IMR-90 (cell line): ENCODE results near the gene PIAS1. TPM values are rescaled to one million over a fixed set of nuclear protein-coding genes. Genes with fewer than 3 reads are reported as not detected.

Experiments used
- ATAC-seq: fragments of 200-7000 bp; cut with Tn5 transposase; 2 replicates; pipeline ENCODE4 v1.9.1; 2020; ENCODE audit warnings: low read depth, mild to moderate bottlenecking, moderate library complexity
- BruUV-seq: library from RNA; stranded (reverse); fragments of 400-500 nt; replicated peaks from 2 replicates; lab custom pipeline; 2021; lab: Mats Ljungman, UMichigan
- CTCF ChIA-PET: fragments of 300-600 bp; formaldehyde crosslinking; extraction: SDS; loops from one replicate; lab custom pipeline; 2021; ENCODE audit warnings: antibody characterized with exemption; lab: Yijun Ruan, JAX
- POLR2A ChIA-PET: fragments of 300-600 bp; sonication (Branson Sonifier 250); formaldehyde crosslinking; loops from one replicate; lab custom pipeline; 2022; ENCODE audit warnings: antibody characterized with exemption; ENCODE audit not compliant: unreplicated experiment; lab: Charles Lee
- DNase-seq: peaks from one replicate; pipeline ENCODE4 v3.0.0; 2013
- H2AFZ ChIP-seq: replicated peaks from 2 replicates; pipeline ENCODE3; 2013; ENCODE audit warnings: low read length, mild to moderate bottlenecking; ENCODE audit not compliant: poor library complexity
- H2AK5ac ChIP-seq: 2 replicates; pipeline ENCODE4 v1.6.1; 2013; ENCODE audit warnings: low read depth, low read length, inconsistent platforms
- H2AK9ac ChIP-seq: replicated peaks from 2 replicates; pipeline ENCODE3; 2013; ENCODE audit warnings: mild to moderate bottlenecking, low read depth, low read length, moderate library complexity; ENCODE audit not compliant: poor library complexity
- H2BK120ac ChIP-seq: 2 replicates; pipeline ENCODE4 v1.6.1; 2013; ENCODE audit warnings: low read depth, low read length, inconsistent platforms
- H2BK15ac ChIP-seq: 3 replicates; pipeline ENCODE4 v1.6.1; 2013; ENCODE audit warnings: low read depth, low read length, inconsistent platforms
- H2BK20ac ChIP-seq: 2 replicates; pipeline ENCODE4 v1.6.1; 2013; ENCODE audit warnings: low read depth, mild to moderate bottlenecking, inconsistent platforms, low read length, moderate library complexity
- H2BK5ac ChIP-seq: 2 replicates; pipeline ENCODE4 v1.6.1; 2013; ENCODE audit warnings: mild to moderate bottlenecking, low read depth, low read length, inconsistent platforms; ENCODE audit not compliant: poor library complexity, severe bottlenecking
- H3K14ac ChIP-seq: replicated peaks from 2 replicates; pipeline ENCODE4 v1.6.1; 2013; ENCODE audit warnings: low read depth, low read length, inconsistent platforms
- H3K18ac ChIP-seq: 2 replicates; pipeline ENCODE4 v1.6.1; 2013; ENCODE audit warnings: low read depth, low read length, control low read depth
- H3K23ac ChIP-seq: 2 replicates; pipeline ENCODE4 v1.6.1; 2013; ENCODE audit warnings: low read depth, low read length, inconsistent platforms
- H3K27ac ChIP-seq: 2 replicates; pipeline ENCODE4 v1.5.1; 2013; ENCODE audit warnings: mild to moderate bottlenecking, control low read depth, low read length; ENCODE audit not compliant: insufficient read depth
- H3K27me3 ChIP-seq: 2 replicates; pipeline ENCODE4 v1.6.1; 2013; ENCODE audit warnings: low read length; ENCODE audit not compliant: control insufficient read depth, insufficient read depth
- H3K36me3 ChIP-seq: 2 replicates; pipeline ENCODE4 v1.6.1; 2013; ENCODE audit warnings: low read length, mixed read lengths; ENCODE audit not compliant: control insufficient read depth, insufficient read depth
- H3K4ac ChIP-seq: 2 replicates; pipeline ENCODE4 v1.6.1; 2013; ENCODE audit warnings: low read depth, low read length, inconsistent platforms
- H3K4me1 ChIP-seq: 2 replicates; pipeline ENCODE4 v1.6.1; 2013; ENCODE audit warnings: low read length, mixed read lengths; ENCODE audit not compliant: control insufficient read depth, insufficient read depth
- H3K4me2 ChIP-seq: 2 replicates; pipeline ENCODE4 v1.6.1; 2013; ENCODE audit warnings: low read depth, mild to moderate bottlenecking, control low read depth, low read length, moderate library complexity
- H3K4me3 ChIP-seq: 2 replicates; pipeline ENCODE4 v1.5.1; 2013; ENCODE audit warnings: low read depth, mild to moderate bottlenecking, control low read depth, low read length, moderate library complexity; ENCODE audit not compliant: insufficient read depth
- H3K56ac ChIP-seq: 2 replicates; pipeline ENCODE4 v1.6.1; 2013; ENCODE audit warnings: low read length, inconsistent platforms; ENCODE audit not compliant: insufficient read depth; ENCODE audit errors: extremely low read depth
- H3K79me1 ChIP-seq, 2 experiments: 2 replicates each; pipeline ENCODE4 v1.6.1; 2013; ENCODE audit warnings: low read length in 2 of 2, inconsistent platforms in 1 of 2, low read depth in 1 of 2
- H3K9ac ChIP-seq: 2 replicates; pipeline ENCODE4 v1.6.1; 2013; ENCODE audit warnings: low read depth, low read length, control low read depth
- H3K9me1 ChIP-seq: 2 replicates; pipeline ENCODE4 v1.6.1; 2013; ENCODE audit warnings: low read length, inconsistent platforms; ENCODE audit not compliant: insufficient read depth
- H3K9me3 ChIP-seq: 2 replicates; pipeline ENCODE4 v1.6.1; 2013; ENCODE audit warnings: low read length; ENCODE audit not compliant: control insufficient read depth, insufficient read depth
- H4K20me1 ChIP-seq: 2 replicates; pipeline ENCODE4 v1.6.1; 2013; ENCODE audit warnings: low read length, inconsistent platforms; ENCODE audit not compliant: insufficient read depth
- H4K5ac ChIP-seq: 2 replicates; pipeline ENCODE4 v1.6.1; 2013; ENCODE audit warnings: mild to moderate bottlenecking, low read depth, low read length, control low read depth
- H4K8ac ChIP-seq, 2 experiments: 2 replicates each; pipeline ENCODE4 v1.6.1; 2013; ENCODE audit warnings: low read depth in 2 of 2, low read length in 2 of 2, control low read depth in 1 of 2, inconsistent platforms in 1 of 2
- H4K91ac ChIP-seq: 2 replicates; pipeline ENCODE4 v1.6.1; 2013; ENCODE audit warnings: low read depth, low read length, inconsistent platforms; ENCODE audit not compliant: insufficient read depth
- CHD1 ChIP-seq: IDR thresholded peaks from 2 replicates; pipeline ENCODE4 v1.6.1; 2012; ENCODE audit warnings: low read depth, low read length, improper control_type of control experiment
- FOS ChIP-seq: fragments of 150-350 bp; IDR thresholded peaks from 2 replicates; pipeline ENCODE4 v1.6.1; 2016; ENCODE audit warnings: low read depth, low read length
- MAFK ChIP-seq: IDR thresholded peaks from 2 replicates; pipeline ENCODE4 v1.6.1; 2012; ENCODE audit warnings: low read depth, low read length, improper control_type of control experiment
- MXI1 ChIP-seq: IDR thresholded peaks from 2 replicates; pipeline ENCODE4 v1.6.1; 2012; ENCODE audit warnings: low read depth, mild to moderate bottlenecking, low read length, moderate library complexity, borderline replicate concordance
- POLR2A ChIP-seq: IDR thresholded peaks from 2 replicates; pipeline ENCODE4 v1.6.1; 2012; ENCODE audit warnings: mild to moderate bottlenecking, low read depth, low read length
- RFX5 ChIP-seq: IDR thresholded peaks from 2 replicates; pipeline ENCODE4 v1.8.0; 2012; ENCODE audit warnings: low read depth, mild to moderate bottlenecking, low read length, moderate library complexity
- WGBS, 2 experiments: methylation state at CpG; one replicate each; pipeline versions ENCODE4 v1.1.5 to v1.1.7; 2013; ENCODE audit warnings: missing lambda C conversion rate in 2 of 2; ENCODE audit not compliant: insufficient read length in 1 of 2; ENCODE audit errors: extremely low coverage in 2 of 2; 5-methylcytosine and 5-hydroxymethylcytosine counted together
- dilution Hi-C: fragments of 300-500 bp; cut with HindIII; formaldehyde crosslinking; loops from one replicate; pipeline ENCODE4 v1.14.3; 2018; ENCODE audit warnings: low sequenced_read_pairs; ENCODE audit not compliant: unreplicated experiment
- in situ Hi-C: fragments of 300-500 bp; cut with MboI; formaldehyde crosslinking; loops from 3 replicates; pipeline ENCODE4 v1.14.3; 2019; ENCODE audit warnings: low sequenced_read_pairs, inconsistent platforms, mixed read lengths
- intact Hi-C: fragments of 100-400 bp; cut with micrococcal nuclease; formaldehyde crosslinking; loops from 2 replicates; pipeline ENCODE4 v1.10.0; 2022
- polyA plus RNA-seq, 3 experiments: library from polyadenylated mRNA; depleted of rRNA; stranded (reverse); fragments of >200 nt; gene quantifications; 2 replicates each; pipeline ENCODE4 v1.2.3, GENCODE V29; 2012; ENCODE audit warnings: low replicate concordance in 1 of 3
- total RNA-seq: library from RNA; depleted of rRNA; stranded (reverse); fragments of >200 nt; gene quantifications from 2 replicates; pipeline ENCODE4 v1.2.3, GENCODE V29; 2012
- TF ChIP-seq, protein P1 (sequence below): conservative IDR thresholded peaks from 2 replicates; pipeline ENCODE4 v1.5.1; 2012; ENCODE audit warnings: mild to moderate bottlenecking, low read depth, low read length, improper control_type of control experiment

Gene PIAS1
- total and polyA plus RNA-seq, 2 of the 4 experiments (the other 2 are of a cell fraction) = 20.0 to 63.6 TPM

DNA sequence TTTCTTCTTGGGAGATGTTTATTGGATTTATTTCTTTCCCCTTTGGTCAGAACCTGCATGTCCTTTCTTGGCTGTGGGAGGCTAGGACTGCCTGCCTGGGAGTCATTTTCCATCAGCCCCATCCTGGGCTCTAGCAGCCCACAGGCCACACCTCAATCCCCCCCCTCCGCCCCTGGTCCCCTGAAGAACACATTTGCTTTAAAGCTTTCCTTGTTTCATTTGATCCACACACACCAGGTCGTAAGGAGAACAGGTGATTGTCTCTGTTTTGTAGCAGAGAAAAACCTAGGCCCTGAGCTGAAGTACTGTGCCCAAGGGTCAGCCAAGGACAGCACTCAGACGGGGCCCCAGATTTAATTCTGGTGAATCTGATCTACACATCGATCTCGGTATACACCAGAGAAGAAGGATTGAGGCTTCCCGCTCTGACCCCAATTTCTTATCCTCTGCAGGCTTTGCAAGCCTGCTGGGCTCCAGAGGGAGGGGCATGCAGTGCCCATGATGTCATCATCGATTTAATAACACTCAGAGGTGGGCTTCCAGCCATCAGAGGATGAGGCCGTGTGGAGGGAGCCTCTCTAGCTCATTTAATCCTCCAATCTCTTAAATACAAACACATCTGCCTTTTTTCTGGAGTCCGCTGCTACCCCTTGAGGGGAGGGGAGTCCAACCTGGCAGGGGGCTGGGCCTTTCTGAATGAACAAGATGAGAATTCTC, 177.1 kb downstream of the PIAS1 start:
- no peaks in the 10 kb centered on the region for H3K27me3 ChIP-seq
- no peak overlapping the region for H4K91ac ChIP-seq
- no peak overlapping the region for H3K4me3 ChIP-seq
- POLR2A ChIA-PET = interaction anchor here (0.7 kb wide), 1 partner anchor 69 kb away, joined by 5 read pairs; no protein-coding TSS in a partner anchor
- no peak overlapping the region for H3K56ac ChIP-seq
- ATAC-seq (no peak), DNase-seq (no peak)
- in situ Hi-C loops = no loop called here
- CTCF ChIA-PET = no interaction called here
- no peak overlapping the region for H3K23ac ChIP-seq
- H4K5ac ChIP-seq = no peak overlapping the region
- H2AK9ac ChIP-seq = no peak overlapping the region
- H3K79me1 ChIP-seq = peaks cover 14 to 29% of the 10 kb centered on the region in 2 experiments
- no peak overlapping the region for H3K9ac ChIP-seq
- no peak overlapping the region for H3K18ac ChIP-seq
- no peak overlapping the region for H2BK15ac ChIP-seq
- no peaks in the 10 kb centered on the region for H3K9me3 ChIP-seq
- no peak overlapping the region for H2BK120ac ChIP-seq
- H4K8ac ChIP-seq = no peak overlapping the region
- no peaks in the 10 kb centered on the region for H3K36me3 ChIP-seq
- H3K27ac ChIP-seq = no peak overlapping the region
- H2BK5ac ChIP-seq = no peak overlapping the region
- no peak overlapping the region for H3K4me2 ChIP-seq
- H2BK20ac ChIP-seq = no peak overlapping the region
- H3K14ac ChIP-seq = no peak overlapping the region
- no peak overlapping the region for H2AFZ ChIP-seq
- peaks cover 7% of the 10 kb centered on the region; the same call in 1 of the 2 replicates for H4K20me1 ChIP-seq
- no peak overlapping the region for H2AK5ac ChIP-seq
- H3K4ac ChIP-seq = no peak overlapping the region
- dilution Hi-C loops = no loop called here
- peaks cover 8% of the 10 kb centered on the region for H3K4me1 ChIP-seq
- intact Hi-C loops = no loop called here
- peaks cover 20% of the 10 kb centered on the region for H3K9me1 ChIP-seq
- WGBS, 2 experiments = 36% methylated on average over 4 of the region's 9 CpGs; no CpG with 5 or more reads in 1 of the 2 experiments
- no TSS peak for BruUV-seq
- TF ChIP-seq MAFK (no peak), CHD1 (no peak), MXI1 (no peak), RFX5 (no peak), FOS (no peak), POLR2A (no peak)
- TF ChIP-seq, protein P1, sequence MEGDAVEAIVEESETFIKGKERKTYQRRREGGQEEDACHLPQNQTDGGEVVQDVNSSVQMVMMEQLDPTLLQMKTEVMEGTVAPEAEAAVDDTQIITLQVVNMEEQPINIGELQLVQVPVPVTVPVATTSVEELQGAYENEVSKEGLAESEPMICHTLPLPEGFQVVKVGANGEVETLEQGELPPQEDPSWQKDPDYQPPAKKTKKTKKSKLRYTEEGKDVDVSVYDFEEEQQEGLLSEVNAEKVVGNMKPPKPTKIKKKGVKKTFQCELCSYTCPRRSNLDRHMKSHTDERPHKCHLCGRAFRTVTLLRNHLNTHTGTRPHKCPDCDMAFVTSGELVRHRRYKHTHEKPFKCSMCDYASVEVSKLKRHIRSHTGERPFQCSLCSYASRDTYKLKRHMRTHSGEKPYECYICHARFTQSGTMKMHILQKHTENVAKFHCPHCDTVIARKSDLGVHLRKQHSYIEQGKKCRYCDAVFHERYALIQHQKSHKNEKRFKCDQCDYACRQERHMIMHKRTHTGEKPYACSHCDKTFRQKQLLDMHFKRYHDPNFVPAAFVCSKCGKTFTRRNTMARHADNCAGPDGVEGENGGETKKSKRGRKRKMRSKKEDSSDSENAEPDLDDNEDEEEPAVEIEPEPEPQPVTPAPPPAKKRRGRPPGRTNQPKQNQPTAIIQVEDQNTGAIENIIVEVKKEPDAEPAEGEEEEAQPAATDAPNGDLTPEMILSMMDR = no peak
